Esophagus squamous epithelium (tissue), 4 donors: Measurements from ENCODE around the gene KCNQ4.

Experiments
- CTCF ChIP-seq, 6 experiments: fragments of 450-650 bp in 4 of 6; fragments of 200-600 bp in 2 of 6; sonication (generic) in 2 of 6; IDR thresholded peaks; one replicate each; pipeline ENCODE4 v1.5.1; 2016 to 2019; ENCODE audit warnings: antibody characterized with exemption in 6 of 6, mild to moderate bottlenecking in 4 of 6, moderate library complexity in 4 of 6
- POLR2A ChIP-seq, 4 donors: fragments of 450-650 bp; IDR thresholded peaks; one replicate each; pipeline ENCODE4 v1.6.1; 2017; ENCODE audit warnings: antibody characterized with exemption in 4 of 4, mild to moderate bottlenecking in 4 of 4, moderate library complexity in 3 of 4

GRCh38 chr1:40754201-40754600, 29.4 kb upstream of the KCNQ4 start:
- TF ChIP-seq CTCF (IDR thresholded peaks at IDR 0.05): no peak
- no peak for TF ChIP-seq POLR2A (IDR thresholded peaks at IDR 0.05)
